GM10847 (cell line): ENCODE measurements around the gene RMDN2.

Experiments
- POLR2A ChIP-seq: IDR thresholded peaks from 2 replicates; pipeline ENCODE4 v1.6.1; 2011; ENCODE audit not compliant: insufficient read length; ENCODE audit errors: extremely low read depth

RMDN2 gene

DNA sequence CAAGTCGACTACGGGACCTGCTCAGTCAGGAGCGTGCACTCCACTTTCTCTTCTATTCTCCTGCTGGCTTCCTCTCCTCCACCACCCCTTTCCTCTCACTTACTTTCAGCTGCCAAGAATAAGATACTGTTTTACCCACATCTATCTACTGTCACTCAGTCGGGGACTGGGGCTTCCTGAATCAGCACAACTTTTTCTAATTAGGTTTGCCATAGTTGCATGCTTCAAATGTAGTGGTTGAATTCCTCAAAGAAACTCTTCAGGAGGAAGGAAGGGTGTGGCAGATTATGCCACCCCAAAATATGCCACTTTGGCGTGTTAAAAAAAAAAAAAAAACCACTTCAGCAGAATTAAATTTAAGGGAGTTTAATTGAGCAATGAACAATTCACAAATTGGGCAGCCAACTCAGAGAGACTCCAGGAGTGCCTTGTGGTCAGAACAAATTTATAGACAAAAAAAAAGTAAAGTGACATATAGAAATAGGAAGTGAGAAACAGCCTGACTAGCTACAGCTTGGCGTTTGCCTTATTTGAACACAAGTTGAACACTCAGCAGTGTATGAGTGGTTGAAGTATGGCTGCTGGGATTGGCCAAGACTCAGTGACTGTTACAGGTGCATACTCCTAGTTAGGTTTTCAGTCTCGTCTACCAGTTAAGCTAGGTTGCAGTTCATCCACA lies 32.5 kb upstream of the RMDN2 start:
- TF ChIP-seq POLR2A, result no peak

DNA sequence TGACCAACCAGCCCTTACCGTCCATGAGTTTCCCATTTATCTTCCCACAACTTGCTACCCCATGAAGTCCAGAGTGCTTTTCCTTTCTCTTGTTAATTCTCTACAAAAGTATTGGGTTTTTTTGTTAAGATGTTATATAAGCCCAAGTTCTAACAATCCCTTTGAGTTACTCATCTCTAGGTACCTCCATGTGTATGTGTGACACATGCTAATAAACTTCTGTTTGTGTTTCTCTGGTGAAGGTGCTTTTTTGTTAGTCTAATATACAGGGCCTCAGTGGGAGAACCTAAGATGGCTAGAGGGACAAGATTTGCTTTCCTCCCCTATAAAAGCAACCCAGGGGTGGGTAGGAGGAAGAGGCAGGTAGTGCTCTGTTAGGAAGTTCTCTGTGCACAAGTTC lies 31.8 kb upstream of the RMDN2 start:
- no peak for TF ChIP-seq POLR2A

DNA sequence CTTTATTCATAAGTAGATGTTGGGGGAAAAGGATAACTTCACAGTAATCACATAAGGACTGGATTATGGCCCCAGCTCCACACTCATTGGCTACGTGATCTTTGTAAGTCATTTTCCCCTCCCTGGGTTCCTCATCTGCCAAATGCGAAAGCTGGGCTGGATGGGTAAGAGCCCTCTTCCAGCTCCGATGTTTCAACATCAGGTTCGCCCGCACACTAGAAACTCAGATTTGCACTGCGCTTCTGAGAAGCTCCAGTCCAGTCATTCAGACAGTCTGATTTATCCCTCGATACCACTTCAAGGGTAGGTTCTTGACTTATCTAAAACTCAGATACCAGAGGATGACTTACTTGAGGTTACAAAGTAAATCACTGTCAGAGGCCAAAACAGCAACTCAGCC lies 31.0 kb upstream of the RMDN2 start:
- no peak for TF ChIP-seq POLR2A

DNA sequence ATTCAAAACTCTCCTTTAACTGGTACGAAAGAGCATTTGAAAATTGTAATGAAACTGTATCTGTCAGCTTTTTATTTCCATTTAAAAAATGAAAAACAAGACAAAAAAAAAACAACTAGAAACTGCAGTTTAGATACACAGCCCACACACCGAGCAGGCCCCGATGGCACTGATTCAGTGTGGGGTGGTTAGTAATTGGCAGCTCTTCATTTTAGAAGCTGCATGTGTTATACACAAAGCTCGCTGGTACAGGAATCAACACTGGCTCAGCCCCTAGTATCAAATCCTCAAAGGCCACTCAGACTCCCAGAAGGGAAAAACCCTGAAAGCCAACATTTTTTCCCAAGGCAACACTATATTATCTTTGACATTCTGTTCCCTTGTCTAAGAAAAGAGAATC lies 30.5 kb upstream of the RMDN2 start:
- TF ChIP-seq POLR2A, result no peak

DNA sequence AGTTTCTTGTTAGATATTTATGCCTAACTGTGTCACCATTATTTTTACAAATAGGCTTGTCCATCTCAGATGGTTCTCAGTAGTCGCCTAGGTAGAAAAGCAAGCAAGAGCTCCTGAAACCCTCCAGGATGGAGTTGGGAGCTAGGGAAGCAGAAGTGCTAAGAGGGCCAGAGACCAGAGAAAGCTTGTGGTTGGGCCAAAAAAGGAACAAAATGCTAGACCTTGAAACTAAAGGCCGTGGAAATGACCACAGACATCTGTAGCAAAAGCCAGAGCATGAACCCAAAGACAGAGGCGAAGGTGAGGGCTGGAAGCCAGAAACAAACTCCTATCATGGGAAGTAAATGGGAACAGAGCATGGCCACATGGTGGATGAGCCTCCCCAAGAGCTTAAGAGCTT lies 29.9 kb upstream of the RMDN2 start:
- no peak for TF ChIP-seq POLR2A

DNA sequence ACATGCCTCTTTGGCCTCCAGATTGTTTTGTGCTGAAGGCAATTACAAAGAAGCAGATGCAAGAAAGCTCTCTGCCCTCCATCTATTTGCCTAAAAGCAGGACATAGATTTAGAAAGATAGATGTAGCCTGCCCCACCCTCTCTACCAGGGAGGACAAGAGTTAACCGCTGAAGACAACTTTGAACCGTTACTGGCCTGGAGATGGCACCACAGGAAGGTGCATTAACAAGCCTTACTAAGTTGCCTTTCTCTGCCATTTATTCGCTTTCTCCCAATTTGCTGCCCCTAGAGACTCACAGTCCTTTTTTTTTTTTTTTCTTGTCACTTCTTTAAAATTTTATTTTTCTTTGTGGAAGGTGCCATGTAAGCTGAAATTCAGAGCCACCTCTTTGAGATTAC lies 28.8 kb upstream of the RMDN2 start:
- TF ChIP-seq POLR2A, result no peak

DNA sequence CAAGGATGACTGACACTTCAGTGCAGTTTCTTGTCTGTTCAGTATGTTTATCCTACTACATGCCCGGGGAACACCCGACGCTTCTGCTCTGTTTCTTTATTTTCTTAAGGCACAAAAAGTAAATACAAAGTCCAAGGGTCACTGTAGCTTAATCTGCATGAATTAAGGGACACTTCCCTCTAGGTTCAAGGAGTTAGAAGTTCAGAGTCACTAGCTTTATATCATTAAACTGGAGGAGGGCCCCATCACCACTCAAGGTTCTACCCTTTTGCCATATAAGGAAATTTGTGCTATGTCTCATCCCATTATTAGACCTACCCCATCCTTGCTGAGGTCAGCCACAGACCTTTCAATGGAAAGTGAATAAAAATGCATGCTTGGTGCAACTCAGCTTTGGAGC lies 27.6 kb upstream of the RMDN2 start:
- no peak for TF ChIP-seq POLR2A

DNA sequence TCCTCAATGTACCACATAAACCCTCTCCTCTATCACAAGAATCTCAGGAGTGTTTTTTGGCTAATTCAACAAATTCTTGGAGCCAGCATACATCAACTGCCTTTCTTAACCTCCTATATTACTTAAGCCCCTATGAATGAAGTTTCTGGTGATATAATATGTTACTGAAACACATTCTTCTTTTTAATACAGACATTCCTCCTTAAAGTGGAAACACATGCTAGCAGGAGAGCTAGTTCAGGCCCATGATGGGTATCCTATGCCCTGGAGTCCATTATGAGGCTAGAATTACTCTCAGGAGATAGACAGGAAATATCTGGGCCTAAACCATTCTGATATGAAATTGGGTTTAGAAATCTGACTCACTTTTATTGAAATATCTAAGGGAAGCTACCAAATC lies 26.6 kb upstream of the RMDN2 start:
- TF ChIP-seq POLR2A, result no peak

DNA sequence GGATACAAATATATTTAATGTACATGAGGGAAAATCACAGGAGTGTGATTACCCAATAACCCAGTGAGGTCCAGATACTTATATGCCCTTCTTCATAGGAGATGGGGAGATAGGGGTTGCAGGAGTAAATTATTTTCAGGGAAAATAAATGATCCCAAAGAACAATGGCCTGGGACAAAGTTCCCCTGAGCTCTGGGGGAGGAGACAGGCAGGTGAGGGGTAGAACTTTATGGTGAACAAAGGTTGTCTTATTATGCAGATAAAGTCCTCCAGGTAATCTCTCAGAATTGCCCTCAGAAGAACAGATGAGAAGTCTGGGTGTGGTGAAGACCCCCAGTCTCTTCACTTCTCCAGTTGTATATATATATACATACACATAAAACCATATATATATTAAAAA lies 22.1 kb upstream of the RMDN2 start:
- TF ChIP-seq POLR2A, result no peak

DNA sequence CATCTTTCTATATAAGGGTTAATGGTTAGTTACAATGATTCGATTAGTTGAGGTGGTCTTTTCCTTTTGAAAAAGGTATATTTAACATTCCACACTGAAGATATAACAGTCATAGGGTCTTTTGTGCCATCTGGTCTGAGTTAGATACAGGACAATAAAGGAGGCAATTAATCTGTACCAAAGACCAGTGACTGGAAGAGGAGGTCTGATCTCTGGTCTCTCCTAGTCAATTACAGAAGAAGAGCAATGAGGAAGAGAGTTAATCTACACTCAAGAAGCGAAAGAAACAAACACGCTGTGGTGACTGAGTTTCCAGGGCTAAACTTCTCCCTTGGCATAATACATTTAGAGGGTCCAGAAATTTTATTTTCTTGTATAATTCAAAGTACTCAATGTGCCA lies 20.7 kb upstream of the RMDN2 start:
- TF ChIP-seq POLR2A, result no peak

DNA sequence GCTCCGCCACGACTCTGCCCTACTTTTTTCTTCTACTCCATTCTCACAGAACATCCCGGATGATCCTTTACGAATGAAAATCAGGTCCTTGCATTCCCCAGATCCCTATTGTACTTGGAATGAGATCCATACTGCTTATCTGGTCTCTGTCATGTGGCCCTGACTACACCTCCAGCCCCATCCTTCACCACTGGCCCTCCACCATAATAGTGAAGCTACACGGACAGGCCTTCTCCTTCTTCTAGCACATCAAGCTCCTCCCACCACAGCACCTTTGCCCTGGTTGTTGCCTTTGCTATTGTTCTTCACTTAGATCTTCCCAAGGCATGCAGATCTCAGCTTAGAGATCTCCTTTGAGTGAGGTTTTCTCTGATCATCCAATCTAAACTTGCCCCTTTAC lies 20.1 kb upstream of the RMDN2 start:
- TF ChIP-seq POLR2A, result no peak

DNA sequence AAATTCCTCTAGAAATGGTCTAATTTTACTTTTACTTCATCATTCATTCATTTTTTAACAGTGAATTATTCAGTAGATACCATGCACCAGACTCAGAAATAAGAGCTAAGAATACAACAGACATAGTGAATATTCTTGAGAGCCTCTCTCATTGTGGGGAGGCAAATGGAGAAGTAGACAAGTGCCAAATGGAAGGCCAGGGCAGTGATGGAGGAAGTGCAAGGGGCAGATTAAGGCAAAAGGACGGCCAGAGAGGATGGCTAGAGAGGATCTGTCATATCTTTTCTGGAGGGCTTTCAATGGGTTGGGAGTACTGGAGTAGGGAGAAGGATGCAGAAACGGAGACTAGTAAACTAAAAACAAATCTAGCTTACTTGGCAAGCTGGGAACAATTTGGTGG lies 19.0 kb upstream of the RMDN2 start:
- no peak for TF ChIP-seq POLR2A

DNA sequence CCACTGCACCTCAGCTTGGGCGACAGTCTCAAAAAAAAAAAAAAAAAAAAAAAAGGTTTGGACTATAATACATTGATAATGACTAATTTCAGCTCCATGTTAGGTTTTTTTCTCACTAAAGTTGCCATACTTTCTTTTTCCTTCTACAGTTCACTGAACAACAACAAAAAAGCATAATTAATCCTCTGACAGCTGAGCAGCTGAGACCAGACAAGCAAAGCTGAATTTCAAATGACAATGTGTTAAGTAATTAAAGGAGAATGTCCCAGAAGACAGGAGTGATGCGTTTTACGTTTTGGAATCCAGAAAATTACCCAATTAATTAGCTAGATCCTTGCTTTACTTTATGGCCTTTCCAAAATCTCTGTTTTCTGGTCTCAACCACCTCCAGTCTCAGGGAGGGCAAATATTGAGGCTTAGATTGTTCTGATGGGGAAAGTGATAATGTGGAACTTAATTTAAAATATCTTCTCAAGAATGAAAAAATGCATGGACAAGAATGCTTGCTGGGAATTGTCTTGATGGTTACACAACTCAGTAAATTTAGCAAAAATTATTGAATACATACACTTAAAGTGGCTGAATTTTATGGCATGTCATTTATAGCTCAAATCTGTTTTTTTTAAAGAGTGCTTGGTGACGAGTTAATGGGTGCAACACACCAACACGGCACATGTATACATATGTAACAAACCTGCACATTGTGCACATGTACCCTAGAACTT lies 17.4 kb upstream of the RMDN2 start:
- no peak for TF ChIP-seq POLR2A

DNA sequence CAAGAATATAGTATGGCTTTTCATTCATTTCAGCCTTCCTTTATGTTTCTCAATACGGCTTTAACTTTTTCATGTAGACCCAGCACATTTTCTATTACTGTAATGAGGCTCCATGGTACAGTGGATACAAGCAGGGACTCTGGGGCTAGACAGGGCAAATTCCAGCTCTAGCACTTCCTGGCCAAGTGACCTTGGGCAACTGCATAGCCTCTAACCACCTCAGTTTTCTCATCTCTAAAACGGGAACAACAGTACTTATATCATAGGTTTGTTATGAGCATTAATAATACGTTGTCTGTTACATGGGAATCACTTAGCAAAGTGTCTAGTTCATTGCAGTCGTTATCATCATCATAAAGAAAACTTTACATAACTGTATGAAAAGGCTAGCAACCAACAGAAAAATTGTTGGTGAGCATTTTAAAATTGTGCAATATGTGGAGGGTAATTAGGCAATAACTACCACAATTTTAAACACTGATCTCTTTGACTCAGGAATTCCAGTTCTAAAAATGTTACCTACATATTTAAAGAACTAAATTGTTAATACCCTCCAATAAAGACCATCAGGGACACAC lies 13.7 kb upstream of the RMDN2 start:
- no peak for TF ChIP-seq POLR2A

DNA sequence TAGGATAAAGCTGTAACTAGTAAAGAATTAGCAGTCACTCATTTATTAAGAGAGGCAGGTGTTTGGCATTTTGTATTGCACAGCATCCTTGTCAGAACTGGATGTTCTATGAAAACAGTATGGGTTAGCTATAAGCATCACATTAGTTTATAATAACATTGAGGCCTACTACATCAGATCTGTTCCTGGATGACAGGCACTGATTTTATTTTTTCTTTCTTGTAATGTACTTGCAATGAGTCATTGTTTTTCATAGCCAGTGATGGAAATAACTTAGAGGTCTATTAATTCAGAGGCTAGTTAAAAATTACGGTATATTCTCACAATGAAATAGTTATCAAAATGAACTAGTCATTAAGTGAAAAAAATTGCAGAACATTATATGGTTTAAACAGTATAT lies 13.0 kb upstream of the RMDN2 start:
- no peak for TF ChIP-seq POLR2A

DNA sequence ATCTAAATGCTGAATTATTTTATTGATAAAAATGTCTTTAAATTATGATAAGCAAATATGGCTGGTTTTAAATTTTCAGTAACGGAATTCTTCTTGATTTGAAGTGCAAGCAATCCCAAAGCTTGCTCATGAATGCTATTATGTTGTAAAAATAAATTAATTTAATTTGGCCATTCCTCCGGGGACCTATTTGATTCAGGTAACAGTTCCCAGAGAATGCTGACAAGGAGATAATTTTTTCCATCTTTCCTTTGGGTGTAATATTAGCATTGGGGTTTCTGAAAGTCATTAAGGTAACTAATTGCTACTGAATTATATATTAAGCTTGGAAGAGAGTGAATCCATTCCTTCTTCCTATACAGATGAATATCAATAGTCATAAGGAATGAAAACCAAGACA lies 12.5 kb upstream of the RMDN2 start:
- TF ChIP-seq POLR2A, result no peak

DNA sequence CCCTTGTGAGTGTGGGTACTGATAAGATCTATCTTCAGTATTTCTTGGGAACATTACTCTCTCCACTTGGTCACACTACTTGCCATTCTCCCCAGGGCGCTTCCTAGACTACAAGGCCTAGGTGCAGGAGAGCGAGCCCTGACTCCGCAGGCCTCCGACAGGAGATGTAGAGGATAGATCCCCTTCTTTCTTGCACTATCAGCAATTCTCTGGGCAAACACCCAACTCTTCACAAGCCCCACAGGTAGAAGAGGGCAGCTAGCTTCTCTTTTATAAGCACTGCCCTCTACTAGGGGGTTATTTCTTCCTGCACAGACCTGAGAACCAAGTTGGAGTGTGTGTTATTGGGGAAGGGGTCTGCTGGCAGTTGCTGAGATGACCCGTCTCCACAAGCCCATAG lies 10.7 kb upstream of the RMDN2 start:
- no peak for TF ChIP-seq POLR2A
